EH (cell line): ENCODE data around the gene ZRSR2.
"Not testable (repeated sequence)": the region's sequence is repeated elsewhere in the genome, so short reads cannot be mapped to it uniquely, and the experiment has no call there.

Experiments used
- DNase-seq: peaks from one replicate; pipeline ENCODE4 v3.0.0-alpha.2; 2015; ENCODE audit warnings: low read depth

Gene ZRSR2

DNA sequence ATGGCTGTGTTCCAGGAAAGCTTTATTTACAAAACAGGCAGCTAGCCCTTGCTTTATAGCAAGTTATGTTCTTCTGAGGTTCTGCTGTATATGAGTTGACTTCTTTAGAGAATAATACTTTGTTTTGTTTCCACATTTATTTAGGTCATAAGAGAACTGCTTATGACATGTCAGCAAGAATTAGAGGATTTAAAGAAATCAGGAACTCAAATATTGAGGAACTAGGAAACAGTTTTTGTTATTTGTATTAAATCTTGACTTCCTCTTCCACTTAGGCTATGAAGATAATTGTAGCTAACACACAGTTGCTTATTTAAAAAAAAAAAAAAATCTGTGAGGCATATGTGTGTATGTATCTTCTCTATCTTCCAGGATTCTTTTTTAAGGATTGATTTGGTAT lies 14.3 kb downstream of the ZRSR2 start:
- no peak for DNase-seq

DNA sequence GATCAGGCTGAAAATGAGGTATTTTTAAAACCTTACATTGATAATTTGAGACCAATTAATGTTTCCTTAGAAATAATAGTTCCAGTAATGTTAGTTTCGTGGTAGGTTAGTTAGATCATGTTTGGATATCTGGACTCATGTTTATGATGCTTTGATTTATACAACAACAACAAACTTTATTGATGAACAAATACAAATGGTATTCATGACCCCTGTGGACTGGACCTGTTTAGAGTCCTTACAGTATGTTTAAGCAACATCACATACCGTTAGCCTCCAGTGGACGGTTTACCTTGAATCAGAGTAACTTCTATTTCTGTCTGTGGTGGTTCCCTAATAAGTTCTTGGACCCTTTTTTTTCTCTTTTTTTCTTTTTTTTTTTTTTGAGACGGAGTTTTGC lies 18.0 kb downstream of the ZRSR2 start:
- no peak for DNase-seq

- DNase-seq: no peak
Observed at GRCh38 chrX:15812192-15812938, 22.1 kb downstream of the ZRSR2 start.

DNA sequence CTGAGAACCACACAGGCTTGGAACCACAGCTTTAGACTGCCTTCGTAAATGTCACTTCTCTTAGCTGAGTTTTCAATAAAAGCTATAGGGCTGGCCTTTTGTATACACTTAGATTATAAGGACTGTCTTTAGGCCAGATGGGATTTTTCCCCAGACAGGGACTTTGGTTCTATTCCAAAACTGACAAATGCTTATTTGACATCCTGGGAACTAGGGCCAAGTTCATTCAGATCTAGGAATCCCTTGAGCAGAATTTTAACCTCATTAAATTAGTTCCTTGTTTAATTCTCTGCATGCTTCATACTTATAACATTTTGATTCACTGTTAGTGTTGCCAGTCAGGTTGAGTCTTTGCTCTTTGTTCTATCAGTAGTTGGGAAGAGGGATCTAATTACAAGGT lies 23.1 kb downstream of the ZRSR2 start:
- no peak for DNase-seq

DNA sequence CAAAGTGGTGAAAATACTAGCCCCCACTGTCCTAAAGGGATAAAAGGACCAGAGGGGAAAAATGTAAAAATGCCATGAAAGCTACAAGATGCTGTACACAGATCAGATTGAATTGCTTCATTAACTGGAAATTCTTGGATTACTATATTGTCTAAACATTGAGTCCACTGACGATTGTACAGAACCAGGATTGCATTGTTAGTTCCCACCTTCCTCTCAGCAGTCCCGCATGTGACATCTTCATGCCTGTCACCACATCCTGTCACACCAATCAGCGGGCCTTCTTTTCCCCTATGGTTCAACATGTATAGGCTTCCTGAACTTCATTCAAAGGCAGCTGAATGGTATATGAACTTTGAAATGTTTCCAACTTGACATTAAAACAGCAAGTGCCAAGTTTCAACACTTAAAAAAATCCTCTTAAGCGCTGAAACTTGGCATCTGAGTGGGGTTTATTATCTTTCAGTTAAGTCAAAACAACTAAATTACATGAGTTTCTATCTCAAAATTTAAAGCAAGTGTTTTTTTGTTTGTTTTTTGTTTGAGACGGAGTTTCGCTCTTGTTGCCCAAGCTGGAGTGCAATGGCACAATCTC lies 24.6 kb downstream of the ZRSR2 start:
- no peak for DNase-seq

DNA sequence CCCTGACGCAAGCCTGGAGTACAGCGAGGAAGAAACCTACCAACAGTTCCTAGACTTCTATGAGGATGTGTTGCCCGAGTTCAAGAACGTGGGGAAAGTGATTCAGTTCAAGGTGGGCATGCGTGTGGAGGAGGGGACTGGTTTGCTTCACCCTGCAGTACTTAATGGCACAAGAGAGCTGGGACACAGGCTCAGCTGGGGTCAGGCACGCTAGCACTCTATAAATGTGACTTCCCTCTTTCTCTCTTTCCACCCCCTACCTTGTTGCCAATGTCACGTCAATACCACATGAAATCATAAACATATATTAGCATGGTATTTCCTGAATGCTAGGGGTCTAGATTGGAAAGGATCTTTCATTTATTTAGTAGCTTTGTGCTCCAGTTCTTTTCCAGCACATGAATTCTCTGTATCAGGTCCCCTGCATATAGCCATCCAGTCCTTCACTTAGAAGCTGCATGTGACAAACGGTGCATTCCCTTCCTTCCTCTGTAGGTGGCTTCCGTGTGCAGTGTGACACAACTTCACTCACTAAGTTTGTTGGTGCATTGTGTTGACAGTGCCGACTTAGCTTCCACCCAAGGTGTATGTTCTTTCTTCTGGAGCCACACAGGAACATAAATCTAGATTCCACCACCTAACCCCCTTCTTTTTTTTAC lies 25.6 kb downstream of the ZRSR2 start:
- peak; percentile 46 for DNase-seq

GRCh38 chrX:15816438-15816809 lies 26.1 kb downstream of the ZRSR2 start:
- peak; percentile 51 for DNase-seq

GRCh38 chrX:15816886-15817285 lies 26.6 kb downstream of the ZRSR2 start:
- no peak for DNase-seq

DNA sequence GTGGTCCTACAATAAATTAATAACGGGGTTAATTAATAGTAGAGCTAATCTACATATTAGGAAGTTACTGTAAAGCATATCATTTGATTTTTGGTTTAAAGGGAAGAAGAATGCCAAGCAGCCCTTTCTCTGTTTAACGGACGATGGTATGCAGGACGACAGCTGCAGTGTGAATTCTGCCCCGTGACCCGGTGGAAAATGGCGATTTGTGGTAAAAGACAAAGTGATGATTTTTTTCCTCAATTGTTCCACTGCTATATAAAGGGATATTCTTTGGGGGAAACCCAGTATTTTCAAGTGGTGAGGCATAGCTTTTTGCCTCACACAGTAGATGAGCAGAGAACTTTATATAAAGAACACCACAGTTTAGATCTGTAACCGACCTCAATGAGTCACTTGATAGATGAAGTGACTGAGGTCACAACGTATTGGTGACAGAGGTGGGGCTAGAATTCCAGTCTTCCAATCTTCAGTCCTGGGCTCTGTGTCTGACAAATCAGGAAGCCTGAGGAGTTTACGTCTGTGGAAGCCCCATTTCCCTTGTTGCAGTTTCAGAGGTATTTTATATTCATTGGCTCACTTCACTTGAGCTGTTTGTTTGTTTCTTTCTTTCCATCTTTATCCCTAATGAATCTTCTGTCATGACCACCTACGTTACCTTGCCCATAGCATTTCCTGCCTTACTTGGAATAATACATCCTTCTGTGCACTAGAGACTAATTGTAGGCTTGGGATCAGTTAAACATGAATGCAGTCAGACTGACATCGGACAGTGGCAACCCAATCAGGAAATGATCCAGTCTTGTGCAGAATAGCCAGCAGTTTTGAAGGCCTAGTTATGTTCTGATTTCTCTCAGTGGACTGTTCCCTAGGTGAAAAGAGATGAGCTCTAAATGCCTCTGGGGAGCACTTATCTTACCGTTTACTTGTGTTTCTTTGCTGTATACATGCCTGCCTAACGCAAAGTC lies 30.1 kb downstream of the ZRSR2 start:
- no peak for DNase-seq

DNA sequence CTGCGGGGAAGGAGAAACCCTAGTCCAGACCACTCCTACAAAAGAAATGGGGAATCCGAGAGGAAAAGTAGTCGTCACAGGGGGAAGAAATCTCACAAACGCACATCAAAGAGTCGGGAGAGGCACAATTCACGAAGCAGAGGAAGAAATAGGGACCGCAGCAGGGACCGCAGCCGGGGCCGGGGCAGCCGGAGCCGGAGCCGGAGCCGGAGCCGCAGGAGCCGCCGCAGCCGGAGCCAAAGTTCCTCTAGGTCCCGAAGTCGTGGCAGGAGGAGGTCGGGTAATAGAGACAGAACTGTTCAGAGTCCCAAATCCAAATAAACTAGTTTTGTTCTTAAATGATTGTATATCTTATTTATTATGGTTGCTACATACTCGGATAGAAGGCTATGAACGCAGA lies 32.6 kb downstream of the ZRSR2 start:
- DNase-seq: no peak

- DNase-seq: no peak
Observed at GRCh38 chrX:15825936-15826335, 35.7 kb downstream of the ZRSR2 start.

GRCh38 chrX:15829217-15829616 lies 38.9 kb downstream of the ZRSR2 start:
- no peak for DNase-seq

DNA sequence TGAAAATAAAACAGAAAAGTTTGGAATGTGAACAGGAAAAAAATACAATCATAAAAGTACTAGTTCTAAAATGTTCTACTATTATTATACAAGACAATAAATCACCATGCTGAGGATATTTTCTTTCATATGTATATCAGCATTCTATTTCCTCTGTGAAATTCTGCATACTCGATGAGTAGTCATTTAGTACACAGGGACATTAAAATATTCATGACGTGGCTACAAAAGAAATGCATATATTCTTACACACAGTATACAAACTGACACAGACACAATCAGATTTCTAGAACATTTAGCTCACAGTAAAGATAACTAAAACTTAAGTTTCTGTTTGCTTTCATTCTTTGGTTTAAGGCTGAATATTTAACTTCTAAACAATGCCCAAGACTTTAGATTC lies 41.1 kb downstream of the ZRSR2 start:
- DNase-seq: not testable (repeated sequence)

GRCh38 chrX:15834053-15834452 lies 43.8 kb downstream of the ZRSR2 start:
- DNase-seq: peak; percentile 9

DNA sequence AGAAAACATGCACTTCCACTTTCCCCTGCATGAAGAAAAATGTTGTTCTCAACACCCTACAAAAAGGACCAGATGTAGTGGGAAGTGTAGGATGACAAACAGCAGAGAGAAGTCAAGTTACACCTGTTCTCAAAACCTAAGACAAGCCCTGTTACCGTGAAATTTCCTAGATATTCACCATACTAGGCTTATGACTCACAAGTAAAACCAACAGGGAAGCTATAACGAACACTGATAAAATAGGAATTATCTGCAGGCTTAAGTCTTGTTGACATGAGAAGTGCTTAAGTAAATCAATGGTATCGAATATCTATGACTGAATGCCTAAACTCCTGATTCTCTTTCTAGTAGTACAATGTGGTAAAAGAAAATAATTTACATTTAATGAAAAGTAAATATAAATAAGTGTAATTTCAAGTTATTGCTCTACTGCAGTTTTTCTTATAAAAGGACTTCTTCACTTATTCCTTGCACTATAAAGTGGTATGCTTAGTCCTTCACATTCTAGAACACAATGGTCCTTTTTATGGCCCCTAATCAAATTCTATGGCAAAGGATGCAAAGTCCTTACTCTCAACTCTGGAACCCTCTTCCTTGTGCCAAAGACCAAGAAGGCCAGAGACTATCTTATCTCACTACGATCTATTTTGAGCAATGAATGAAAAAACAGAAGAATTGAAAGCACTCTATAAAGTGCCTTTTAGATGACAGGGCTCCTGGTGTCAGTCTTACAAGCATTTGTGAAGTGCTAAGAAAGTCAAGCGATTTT lies 44.7 kb downstream of the ZRSR2 start:
- peak; percentile 29 for DNase-seq

DNA sequence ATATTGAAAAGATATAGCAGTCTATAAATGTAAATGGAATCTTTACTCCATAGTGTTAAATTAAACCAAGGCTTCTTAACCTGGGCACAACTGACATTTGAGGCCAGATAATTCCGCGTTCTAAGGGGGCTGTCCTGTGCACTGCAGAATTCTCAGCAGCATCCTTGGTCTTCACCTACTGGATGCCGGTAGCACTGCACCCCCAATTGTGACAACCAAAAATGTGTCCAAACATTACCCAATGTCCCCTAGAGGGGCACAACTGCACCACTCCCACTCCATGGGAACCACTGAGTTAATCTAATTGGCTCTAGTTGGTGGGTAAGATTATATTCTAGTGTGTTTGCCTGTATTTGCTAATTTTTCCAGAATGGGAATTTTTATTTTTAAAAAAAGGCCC lies 47.7 kb downstream of the ZRSR2 start:
- DNase-seq: no peak

GRCh38 chrX:15841853-15842516 lies 51.7 kb downstream of the ZRSR2 start:
- no peak for DNase-seq

DNA sequence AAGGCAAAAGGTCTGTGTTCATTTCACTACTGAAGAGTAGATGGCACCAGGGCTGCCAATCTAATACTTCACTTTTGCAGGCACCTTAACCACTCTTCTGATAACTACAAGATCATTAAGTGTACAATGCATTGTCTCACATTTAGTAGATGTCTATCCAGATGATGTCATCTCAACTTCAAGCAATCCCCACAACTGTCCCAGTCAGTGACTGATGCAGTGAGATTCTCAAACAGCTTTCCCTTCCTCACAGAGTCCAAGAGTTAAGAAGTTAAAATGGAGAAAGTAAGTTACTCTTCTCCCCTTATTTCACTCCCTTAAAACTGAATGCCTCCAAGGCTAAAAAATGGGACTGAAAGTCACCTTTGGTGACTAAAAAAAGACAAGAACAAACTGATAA lies 53.7 kb downstream of the ZRSR2 start:
- DNase-seq: no peak

DNA sequence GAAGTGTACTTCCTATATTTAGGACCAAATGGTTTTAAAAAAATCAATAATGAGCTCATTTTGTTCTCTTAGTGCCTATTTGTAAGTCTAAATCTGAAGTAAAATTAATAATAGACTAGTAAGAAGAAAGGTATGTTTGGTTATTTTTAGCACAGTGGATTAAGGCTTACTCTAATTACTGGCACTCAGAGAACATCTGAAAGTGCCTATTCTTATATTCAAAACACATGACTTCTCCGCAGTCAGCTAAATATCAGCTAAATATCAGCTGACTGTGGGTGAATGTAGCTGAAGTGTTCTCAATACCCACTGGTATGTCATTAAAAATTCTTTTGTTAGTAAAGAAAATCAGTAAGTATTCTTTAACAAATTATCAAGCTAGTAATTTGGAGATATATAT lies 58.3 kb downstream of the ZRSR2 start:
- DNase-seq: peak; percentile 47

GRCh38 chrX:15849555-15849954 lies 59.3 kb downstream of the ZRSR2 start:
- peak; percentile 30 for DNase-seq

- peak; percentile 29 for DNase-seq
Observed at GRCh38 chrX:15853586-15854079, 63.3 kb downstream of the ZRSR2 start.
